Activated naive CD4-positive, alpha-beta T cell (primary cell): ENCODE data around the gene SIPA1L3.

Experiments
- DNase-seq, 4 experiments: peaks; one replicate each; lab custom pipeline; 2025; lab: John Stamatoyannopoulos, UW

Gene SIPA1L3

DNA sequence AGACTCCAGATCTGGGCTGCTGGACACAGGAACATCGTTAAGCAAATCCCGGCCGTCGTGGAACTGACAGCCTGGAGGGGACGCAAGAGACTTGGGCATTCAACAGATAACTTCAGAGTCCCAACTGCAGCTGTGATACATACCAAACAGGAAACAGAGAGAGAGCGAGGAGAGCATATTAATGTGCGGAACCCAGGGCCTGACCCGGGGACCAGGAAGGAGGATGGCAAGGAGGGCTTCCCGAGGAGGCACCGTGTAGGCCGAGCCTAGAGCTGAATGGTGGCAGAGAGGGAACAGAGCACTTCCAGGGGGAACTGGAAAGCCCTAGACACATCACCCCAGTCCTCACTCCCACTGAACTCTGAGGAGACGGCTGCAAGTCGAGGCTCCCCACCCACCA lies 68.1 kb downstream of the SIPA1L3 start:
- no peak for DNase-seq

DNA sequence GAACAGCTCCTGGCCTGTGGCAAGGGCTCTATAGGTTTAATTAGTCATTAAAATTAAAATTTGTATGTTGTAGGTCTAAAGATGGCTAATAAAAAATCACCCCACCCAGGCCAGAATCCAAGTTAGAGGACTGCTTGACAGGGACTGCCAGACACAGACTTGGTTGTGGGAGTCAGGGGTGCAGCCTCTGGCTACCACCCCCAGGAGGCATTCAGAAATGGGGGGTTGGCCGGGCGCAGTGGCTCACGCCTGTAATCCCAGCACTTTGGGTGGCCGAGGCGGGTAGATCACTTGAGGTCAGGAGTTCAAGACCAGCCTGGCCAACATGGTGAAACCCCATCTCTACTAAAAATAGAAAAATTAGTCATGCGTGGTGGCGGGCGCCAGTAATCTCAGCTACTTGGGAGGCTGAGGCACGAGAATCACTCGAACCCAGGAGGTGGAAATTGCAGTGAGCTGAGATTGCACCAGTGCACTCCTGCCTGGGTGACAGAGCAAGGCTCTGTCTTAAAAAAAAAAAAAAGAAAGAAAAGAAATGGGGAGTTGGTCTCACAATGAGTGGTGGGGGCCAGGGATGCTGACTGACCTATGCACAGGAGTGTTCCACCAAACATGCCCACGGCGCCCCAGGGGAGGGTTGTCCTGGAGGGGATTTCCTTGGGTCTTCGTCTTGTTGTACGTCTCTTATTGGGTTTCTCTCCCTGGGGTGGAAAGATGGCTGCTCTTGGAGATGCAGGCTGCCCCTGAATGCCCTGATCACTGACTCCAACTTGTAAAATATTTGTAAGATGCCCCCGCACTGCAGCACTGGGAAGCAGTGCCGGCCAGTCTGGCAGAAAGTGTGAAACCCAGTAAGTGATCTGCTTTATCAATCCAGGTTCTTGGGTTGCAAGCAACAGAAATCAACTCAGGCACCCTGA lies 68.8 kb downstream of the SIPA1L3 start:
- no peak for DNase-seq

DNA sequence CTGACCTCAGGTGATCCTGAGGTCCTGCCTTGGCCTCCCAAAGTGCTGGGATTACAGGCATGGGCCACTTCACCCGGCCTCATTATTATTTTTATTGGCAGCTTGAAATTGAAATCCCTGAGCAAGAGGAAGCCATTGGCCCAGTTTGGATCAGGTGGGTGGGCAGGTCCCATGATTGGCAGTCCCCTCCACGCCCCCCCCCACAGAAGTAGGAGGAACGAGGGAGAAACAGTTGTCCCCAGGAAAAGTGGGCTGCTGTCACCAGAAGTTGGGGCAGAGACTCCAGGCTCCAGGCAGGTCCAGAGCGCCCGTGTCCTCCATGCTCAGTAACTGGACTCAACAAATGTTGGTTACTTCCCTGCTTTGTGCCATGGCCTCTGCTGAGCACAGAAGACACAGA lies 70.4 kb downstream of the SIPA1L3 start:
- DNase-seq = no peak

DNA sequence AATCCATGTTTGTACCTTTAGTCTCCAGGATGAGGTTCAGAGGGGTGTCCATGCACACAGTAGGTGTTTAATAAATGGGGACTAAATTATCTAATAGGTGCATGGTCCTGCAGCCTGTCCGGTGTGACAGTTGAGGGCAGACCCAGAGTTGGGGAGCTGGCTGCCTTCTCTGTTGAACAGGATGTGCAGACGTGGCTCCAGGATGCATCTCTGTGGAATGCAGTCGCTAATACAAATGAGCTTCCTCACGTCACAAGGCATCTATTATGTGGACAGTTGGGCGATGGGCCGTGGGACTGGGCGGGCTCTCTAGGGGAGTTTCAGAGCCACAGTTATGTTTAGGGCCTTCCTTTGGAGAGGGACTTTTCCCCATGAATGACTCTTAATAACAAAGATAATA lies 71.0 kb downstream of the SIPA1L3 start:
- no peak for DNase-seq

DNA sequence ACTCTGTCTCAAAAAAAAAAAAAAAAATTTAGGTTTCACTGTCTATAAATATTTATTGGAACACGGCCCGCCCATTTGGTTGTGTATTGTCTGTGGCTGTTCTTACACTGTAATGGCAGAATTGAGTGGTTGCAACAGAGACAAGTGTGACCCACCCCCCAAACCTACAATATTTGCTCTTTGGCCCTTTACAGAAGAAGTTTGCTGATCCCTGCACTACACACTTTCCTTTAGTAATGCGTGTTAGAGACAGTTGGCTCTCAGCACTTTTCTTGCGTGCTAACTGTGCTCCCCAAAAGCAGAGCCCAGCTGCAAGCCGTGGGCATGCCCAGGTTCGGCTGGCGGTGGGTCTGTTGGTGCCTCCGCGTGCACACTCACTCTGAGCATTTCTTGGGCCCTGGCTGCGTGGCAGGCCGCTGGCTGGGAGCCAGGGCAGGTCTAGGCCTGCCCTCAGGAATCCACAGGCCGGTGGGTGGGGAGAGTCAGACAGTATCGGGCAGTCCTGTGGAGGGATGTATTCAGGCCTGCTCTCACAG lies 72.6 kb downstream of the SIPA1L3 start:
- no peak for DNase-seq

DNA sequence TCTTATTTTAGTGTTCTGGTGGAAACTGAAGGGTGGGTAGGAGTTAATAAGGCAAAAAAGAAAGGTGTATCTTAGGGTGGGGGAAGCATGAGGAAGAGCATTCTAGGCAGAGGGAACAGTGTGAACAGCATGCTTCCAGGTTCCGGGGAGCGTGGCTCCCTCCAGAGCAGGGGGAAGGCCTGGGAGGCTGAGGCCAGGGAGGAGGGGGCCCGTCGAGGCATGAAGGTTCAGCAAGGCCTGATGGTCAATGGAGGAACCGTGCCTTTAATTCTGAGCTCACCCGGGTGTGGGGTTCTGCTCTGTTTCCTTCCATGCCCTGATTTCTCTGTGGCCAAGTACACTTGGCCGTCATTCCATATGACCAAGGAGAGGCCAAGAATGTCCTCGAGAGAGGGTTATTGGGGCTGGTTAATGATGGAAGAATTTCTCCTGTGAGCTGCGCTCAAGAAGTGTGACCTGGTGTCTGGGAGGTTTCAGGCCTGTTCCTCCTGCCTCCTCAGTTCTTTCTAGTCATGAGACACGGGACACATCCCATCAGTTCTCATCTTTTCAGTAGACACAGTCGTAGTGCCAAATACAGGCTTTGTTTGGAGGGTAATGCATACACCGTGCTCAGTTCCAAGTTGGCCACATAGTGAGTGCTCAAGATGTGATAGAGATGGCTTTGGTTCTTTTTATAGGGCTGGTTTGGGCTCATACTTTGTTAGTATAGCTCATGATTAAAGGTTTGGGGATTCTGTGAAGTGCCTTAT lies 73.6 kb downstream of the SIPA1L3 start:
- DNase-seq = no peak

DNA sequence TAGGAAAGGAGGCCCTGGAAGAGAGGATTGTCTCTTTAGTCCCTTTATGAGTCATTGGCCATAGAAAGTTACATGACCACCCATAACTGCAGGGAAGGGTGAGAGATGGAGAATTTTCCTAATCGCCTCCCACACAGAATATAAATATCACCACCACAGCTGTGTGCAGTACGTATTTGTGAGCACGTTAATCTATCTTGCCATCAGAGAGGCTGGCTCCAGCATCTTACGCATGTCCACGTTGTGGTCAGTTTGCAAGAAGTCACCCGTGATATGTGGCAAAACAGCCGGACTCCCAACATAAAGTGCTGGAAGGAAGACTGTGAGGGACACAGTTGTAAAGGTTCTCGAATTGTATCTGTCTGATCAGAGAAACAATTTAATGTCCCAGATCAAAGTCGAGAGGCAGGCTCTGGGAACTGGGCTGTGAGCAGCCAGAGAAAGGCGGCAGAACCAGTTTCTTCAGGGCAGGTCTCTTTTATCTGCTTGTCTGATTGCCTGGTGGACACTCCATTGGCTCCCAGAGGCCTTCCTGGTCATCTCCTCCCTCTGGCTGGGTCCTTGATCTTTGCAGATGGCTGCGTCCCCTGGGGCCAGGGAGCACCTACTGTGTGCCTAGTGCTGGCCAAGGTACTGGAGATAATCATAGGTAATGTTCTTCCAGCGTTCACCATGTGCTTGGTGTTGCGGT lies 74.9 kb downstream of the SIPA1L3 start:
- no peak for DNase-seq

DNA sequence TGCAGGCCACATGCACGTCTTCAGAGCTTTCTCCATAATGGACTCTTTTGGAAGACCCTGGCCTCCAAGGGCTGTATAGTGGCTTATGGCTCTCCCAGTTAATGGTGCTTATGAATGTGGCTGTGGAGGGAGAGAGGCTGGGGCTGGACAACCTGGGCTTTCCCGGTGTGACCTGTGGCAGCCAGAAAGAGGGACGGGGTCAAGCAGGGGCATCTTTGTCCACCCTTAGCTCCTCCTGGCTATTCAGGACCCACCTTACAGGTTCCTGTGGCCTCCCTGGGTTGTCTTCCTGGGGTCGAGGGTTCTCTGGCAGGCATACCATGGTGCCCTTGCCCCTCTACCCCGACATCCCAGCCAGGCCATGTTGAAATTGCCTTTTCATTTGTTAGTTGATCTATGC lies 75.6 kb downstream of the SIPA1L3 start:
- no peak for DNase-seq

DNA sequence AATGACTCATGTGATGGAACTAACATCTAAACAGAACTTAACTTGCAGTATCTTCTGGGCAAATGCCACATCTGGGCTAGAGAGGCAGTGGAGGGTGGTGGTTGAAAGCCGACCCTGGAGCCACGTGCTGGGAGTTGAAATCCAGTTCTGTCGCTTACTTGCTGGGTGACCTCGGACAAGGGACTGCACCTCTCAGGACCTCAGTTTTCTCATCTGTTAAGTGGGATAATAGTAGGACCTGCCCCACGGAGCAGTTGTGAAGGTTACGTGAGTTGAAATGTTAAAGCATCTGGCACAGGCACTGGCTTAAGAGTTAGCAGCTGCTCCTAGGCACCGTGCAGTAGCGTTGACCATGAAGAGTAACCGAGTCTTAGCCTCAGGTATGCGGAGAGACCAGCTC lies 76.1 kb downstream of the SIPA1L3 start:
- no peak for DNase-seq

DNA sequence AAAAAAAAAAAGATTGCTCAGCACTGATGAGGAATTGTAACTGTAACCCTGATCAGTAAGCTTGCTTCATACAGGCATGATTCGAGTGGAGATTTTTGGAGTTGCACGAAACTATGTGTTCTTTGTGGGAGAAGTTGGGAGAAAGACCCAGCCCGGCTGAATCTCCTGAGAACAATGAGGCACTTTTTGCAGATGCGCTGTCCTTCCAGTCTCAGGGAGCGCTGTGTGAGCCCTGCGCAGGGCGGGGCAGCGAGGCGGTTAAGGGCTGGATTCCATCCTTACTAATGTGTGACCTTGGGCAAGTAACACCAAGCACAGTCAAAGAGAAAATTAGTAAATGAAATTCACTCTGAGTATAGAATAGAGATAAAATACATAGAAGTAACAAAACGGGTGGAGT lies 76.9 kb downstream of the SIPA1L3 start:
- no peak for DNase-seq

DNA sequence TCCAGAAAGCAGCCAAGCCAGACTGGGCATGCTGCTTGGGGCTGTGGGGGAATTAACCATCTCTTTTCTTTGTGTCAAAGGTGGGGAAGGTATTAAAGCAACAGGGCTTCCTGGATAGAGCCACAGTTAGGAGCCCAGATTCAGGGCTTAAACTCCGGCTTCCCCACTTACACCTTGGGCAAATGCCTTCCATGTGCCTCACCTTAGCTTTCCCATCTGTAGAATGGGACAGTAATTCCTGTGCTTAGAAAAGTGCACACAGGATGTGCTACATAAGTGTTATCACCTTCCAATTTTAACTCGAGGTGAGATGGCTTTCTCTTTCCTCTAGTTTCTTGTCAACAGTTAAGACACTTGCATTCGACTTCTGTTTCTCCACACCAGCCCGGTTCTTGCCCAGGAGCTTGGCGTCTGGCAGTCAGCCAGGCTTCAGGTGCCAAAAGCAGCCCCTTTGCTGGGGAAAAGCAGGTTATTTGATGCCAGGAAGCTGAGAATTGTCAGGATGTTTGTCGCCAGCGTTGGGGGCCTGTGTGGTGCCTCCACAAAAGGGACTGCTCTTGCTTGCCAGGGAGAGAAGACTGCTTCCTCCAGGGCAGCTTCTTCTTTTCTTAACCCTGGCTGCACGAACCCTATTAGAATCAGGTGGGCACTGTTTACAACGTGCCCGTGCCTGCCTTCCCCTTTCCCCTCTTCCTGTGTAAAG lies 79.2 kb downstream of the SIPA1L3 start:
- DNase-seq = no peak

DNA sequence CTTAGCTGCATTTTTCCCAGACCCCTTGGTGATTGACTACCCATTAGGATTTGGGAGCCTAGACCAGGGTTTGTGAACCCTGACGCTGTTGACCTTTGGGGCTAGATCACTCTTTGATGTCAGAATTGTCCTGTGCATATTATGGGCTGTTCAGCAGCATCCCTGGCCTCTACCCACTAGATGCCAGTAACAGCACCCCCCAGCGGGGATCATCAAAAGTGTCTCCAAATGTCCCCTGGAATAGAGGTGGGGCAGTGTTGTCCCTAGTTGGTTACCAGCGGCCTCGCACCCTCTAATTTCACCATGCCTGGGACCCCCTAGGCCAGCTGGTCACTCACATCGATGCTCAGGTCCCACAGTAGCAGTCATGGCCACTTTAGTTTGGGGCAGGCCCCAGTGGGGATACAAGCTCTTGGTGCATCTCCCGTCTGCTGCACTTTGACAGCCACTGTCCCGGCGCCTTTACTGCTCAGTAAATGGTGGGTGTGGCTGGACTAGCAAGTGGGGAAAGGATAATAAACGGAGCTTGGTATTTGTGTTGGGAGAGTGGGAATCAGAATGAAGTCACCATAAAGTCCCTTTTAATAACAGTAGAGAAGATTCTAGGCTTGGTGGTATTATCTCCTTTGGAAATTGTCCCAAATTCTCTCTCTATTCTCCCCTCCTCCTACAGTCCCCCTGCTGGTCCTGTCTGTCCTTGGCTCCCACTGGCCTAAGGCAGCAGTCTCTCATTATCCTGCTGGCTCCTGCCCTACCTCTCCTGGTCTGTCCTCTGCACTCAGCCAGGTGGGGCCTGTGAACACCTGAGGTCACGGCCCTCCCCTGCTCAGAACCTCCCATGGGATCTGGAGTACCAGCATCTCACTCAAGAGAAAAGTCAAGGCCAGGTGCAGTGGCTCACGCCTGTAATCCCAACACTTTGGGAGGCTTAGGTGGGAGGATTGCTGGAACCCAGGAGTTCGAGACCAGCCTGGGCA lies 80.6 kb downstream of the SIPA1L3 start:
- no peak for DNase-seq

DNA sequence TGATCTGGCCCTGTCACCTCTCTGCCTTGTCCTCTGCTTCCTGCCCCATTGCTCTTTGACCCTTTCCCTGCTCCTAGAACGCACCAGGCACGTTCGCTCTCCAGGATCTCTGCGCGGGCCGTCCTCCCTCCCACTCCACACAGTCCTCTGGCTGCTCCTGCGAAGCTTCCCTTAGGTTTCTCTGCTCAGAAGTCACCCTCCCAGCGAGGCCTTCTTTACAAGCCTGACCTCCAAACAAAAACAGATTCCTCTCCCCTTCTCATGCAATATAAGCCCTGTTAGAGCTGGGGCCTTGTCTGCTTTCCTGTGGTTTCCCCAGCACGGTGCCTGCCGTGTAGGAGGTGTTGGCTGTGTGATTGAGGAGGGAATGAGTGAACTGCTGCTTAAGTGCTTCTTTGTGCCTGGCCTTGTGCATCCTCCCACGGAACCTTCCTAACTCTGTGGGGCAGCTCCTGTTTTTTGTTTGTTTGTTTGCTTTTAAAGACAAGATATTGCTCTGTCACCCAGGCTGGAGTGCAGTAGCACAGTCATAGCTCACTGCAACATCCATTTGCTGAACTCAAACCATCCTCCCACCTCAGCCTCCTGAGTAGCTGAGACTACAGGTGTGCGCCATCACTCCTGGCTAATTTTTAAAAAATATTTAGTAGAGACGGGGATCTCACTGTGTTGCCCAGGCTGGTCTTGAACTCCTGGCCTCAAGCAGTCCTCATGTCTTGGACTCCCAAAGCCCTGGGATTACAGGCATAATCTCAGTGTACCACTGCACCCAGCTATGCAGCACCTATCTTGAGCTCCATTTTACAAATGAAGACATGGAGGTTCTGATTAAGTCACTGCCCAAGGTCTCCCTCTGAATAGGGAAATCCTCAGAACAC lies 82.0 kb downstream of the SIPA1L3 start:
- DNase-seq = no peak

DNA sequence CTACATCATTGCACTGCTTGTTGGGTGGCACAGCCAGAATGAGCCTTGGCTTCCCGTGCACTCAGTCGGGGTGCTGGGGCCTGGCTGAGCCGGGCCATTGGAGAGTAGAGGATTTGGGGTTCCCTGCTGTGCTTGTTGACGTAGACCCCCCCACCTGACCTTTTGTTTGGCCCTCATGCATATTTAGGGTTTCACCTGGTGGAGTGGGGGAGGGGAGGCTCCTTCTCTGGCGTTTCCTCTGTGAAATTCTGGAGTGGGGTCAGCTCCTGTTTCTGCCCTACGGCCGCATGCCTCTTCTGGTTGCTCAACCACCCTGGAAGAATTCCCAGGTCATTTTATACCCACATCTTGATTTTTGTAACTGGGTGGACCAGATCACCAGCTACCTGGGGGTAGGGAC lies 82.8 kb downstream of the SIPA1L3 start:
- DNase-seq = no peak

DNA sequence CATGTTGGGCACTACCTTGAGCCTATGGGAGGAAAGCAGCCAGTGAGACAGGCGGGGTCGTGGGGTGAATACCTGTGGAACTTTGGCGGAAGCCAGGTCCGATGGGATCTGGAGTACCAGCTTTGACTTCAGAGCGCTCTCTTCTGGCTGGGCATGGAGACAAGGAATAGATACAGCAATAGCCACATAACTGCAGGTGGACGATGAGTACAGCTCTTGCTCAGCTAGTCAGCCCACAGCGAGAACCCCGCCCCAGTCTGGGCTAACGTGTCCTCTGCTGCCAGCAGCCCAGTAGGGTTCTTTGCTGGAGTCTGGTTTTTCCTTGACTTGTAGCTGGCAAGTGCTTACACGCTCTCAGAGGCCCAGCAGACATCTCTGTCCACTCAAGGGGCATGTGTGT lies 83.4 kb downstream of the SIPA1L3 start:
- no peak for DNase-seq

DNA sequence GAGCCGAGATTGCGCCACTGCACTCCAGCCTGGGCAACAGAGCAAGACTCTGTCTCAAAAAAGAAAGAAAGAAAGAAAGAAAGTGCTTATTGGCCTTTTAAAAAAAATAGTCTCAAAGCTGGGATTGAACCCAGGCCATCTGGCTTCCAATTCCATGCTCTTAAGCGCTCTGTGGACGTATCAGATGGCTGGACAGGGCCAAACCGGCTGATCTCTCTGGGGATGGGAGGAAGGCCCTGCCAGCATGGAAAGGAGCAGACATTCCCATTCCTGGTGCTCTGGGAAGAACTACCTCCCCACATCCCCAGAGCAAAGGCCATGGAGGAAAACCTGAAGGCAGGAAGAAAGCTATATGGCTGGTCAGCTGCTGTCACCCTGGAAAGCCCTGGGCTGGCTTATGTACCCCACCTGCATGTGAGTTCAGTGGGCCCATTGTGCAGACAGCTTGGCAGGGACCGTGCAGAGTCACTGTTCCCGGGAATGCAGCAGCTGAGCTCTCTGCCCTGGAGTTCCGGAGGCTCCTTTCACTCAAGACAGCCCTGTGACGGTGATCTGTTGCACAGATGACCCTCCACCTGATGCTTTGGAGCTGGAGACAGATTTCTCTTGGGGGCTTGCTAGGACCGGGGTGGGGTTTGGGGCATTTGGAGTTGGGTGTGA lies 84.3 kb downstream of the SIPA1L3 start:
- no peak for DNase-seq

DNA sequence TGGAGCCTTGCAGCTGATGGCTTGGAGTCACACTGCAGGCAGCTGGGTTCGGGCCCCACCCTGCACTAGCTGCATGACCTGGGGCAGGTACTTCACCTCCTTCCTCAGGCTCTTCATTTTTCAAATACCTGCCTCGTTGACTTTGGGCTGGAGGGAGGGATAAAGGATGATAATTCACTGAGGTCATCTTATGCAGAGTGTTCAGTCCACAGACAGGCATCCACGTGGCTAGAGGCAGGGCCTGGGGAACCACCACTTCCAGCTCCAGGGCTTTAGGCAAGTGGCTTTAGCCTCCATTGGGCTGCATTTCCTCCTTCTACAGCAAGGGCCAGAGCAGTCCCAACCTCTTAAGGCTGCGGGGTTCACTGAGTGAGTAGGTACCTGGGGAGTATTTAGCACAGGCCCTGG lies 84.8 kb downstream of the SIPA1L3 start:
- no peak for DNase-seq

DNA sequence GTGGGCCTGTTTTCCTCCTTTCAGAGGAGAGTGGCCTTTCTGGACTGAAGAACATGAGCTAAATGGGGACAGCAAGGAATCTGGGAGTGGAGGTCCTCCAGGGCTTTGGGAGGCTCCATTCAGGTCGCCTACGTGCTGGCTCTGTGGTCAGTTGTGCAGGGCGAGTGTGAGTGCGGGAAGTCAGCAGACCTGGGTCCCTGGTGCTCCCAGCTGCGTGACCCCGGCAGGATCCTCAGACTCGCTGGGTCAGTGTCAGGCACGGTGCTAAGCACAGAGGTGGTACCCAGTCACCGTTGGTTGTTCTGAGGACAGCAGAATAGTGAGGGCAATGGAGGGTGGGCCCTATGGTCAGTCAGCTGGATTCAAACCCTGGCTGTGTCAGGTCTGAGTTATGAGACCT lies 85.8 kb downstream of the SIPA1L3 start:
- no peak for DNase-seq

DNA sequence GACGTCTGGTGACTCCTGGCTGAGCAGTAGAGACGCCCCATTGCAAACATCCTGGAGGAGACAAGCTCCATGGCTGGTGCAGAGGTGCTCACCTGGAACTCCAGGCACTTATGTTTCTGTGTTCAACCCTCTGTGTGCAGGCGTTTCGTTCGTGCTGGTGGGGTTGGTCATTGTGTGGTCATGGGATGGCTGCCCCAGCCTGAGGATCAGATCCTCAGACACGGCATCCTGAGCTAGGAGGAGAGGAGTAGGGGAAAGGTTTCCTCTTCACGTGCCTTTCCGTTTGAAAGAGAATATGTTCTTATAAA lies 87.8 kb downstream of the SIPA1L3 start:
- no peak for DNase-seq
